Thyroid gland (tissue), 4 donors: ENCODE measurements around the gene CIB2. TPM values are rescaled to one million over a fixed set of nuclear protein-coding genes. Genes with fewer than 3 reads are reported as not detected.
A peak's percentile ranks its signal among the peaks of the same experiment; 100 is the strongest.

Experiments
- DNase-seq, 2 donors: peaks; one replicate each; pipeline ENCODE4 v3.0.0-alpha.2; 2019
- H3K27ac ChIP-seq, 3 donors: fragments of 200-600 bp; sonication (generic); 1 replicate in 2 of 3; 2 replicates in 1 of 3; pipeline ENCODE4 v1.5.1; 2016 to 2019; ENCODE audit warnings: mild to moderate bottlenecking in 1 of 3, moderate library complexity in 1 of 3
- H3K27me3 ChIP-seq: fragments of 200-600 bp; sonication (generic); one replicate; pipeline ENCODE4 v1.5.1; 2019
- H3K36me3 ChIP-seq, 2 donors: fragments of 200-600 bp; sonication (generic); one replicate each; pipeline ENCODE4 v1.5.1; 2016 to 2019
- H3K4me1 ChIP-seq, 2 donors: fragments of 200-600 bp; sonication (generic); one replicate each; pipeline ENCODE4 v1.5.1; 2017 to 2019
- H3K4me3 ChIP-seq, 3 donors: fragments of 200-600 bp; sonication (generic); replicated peaks in 1 of 3; 1 replicate in 2 of 3; 2 replicates in 1 of 3; pipeline ENCODE4 v1.5.1; 2016; ENCODE audit warnings: mild to moderate bottlenecking in 1 of 3
- H3K9me3 ChIP-seq: fragments of 200-600 bp; sonication (generic); one replicate; pipeline ENCODE4 v1.5.1; 2017
- POLR2A ChIP-seq, 2 donors: fragments of 450-650 bp; IDR thresholded peaks; one replicate each; pipeline ENCODE4 v1.6.1; 2017; ENCODE audit warnings: antibody characterized with exemption in 2 of 2, mild to moderate bottlenecking in 2 of 2, moderate library complexity in 1 of 2
- WGBS, 2 donors: methylation state at CpG; one replicate each; pipeline ENCODE4 v1.1.5; 2017; 5-methylcytosine and 5-hydroxymethylcytosine counted together
- intact Hi-C: fragments of 100-400 bp; cut with DNase I; formaldehyde crosslinking; loops from one replicate; pipeline ENCODE4 v1.15.1; 2023
- total RNA-seq, 4 donors: library from RNA; depleted of rRNA; stranded (reverse); fragments of >200 nt; gene quantifications; one replicate each; pipeline ENCODE4 v1.2.3, GENCODE V29; 2016
- TF ChIP-seq, protein P1 (sequence below), 6 experiments: fragments of 200-600 bp in 3 of 6; fragments of 450-650 bp in 3 of 6; sonication (generic) in 3 of 6; IDR thresholded peaks; one replicate each; pipeline ENCODE4 v1.5.1; 2016 to 2019; ENCODE audit warnings: antibody characterized with exemption in 6 of 6, mild to moderate bottlenecking in 2 of 6, inconsistent platforms in 1 of 6, moderate library complexity in 1 of 6

CIB2 gene
- 1 to 10 TPM; 4.1 to 7.5 (median 4.9) TPM for total RNA-seq

DNA sequence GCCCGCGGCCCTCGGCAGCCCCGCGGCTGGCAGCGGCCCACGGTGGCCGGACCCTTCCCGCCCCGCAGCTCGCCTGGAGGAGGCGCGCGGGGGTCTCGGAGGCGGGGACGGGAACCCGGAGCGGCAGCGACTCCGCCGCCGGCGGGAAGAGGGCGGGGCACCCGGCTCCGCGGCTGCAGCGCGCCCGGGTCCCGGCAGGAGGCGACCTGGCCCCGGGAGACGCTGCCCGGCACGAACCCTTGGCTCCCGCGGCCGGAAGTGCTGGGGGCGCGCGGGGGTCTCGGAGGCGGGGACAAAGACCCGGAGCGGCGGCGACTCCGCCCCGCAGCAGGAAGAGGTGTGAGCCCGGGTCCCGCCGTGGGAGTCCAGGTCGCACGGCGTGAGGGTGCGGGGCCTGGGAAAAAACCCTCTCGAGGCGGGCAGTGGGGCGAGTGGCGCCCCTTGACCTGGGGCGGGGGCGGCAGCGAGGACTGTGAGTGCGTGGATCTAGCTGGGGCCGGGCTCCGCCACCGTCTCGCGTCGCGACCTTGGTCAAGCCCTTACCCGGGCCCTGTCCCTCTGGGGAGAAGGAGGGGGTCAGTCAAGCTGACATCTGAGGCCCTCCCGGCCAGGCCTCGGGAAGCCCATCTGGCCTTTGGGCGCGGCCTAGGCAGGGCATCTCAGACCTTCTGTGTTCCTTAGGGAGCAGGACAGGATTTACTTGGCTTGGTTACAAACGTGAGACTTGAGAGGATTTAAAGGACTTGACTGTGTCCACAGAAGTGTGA lies at the start of gene CIB2:
Gene CIB2 (minus strand): TSS at position 151 of the 767 bp plus-strand sequence. CDS start 230 bp downstream, outside the sequence.
- H3K27me3 ChIP-seq, result no peaks in the 10 kb centered on the region
- WGBS, 2 donors, result 1 to 2% methylated on average over 20 to 31 of the region's 79 CpGs
- H3K4me1 ChIP-seq, result peaks cover 9 to 13% of the 10 kb centered on the region in 2 donors
- H3K36me3 ChIP-seq, result no peaks in the 10 kb centered on the region
- intact Hi-C loops, result loop anchor here (5.0 kb wide), 1 partner anchor 61 kb away; no protein-coding TSS in a partner anchor
- TF ChIP-seq POLR2A (IDR thresholded peaks at IDR 0.05), result peak in 1 of 2 donors; percentile 33
- TF ChIP-seq, protein P1, sequence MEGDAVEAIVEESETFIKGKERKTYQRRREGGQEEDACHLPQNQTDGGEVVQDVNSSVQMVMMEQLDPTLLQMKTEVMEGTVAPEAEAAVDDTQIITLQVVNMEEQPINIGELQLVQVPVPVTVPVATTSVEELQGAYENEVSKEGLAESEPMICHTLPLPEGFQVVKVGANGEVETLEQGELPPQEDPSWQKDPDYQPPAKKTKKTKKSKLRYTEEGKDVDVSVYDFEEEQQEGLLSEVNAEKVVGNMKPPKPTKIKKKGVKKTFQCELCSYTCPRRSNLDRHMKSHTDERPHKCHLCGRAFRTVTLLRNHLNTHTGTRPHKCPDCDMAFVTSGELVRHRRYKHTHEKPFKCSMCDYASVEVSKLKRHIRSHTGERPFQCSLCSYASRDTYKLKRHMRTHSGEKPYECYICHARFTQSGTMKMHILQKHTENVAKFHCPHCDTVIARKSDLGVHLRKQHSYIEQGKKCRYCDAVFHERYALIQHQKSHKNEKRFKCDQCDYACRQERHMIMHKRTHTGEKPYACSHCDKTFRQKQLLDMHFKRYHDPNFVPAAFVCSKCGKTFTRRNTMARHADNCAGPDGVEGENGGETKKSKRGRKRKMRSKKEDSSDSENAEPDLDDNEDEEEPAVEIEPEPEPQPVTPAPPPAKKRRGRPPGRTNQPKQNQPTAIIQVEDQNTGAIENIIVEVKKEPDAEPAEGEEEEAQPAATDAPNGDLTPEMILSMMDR (IDR thresholded peaks at IDR 0.05), result peak in 5 of 6 experiments; percentile 44 to 97 (median 81)
- peak within 1 kb of the TSS; percentile 72 to 77 (median 72) for H3K27ac ChIP-seq
- DNase-seq, result peak; percentile 61 to 72
- H3K4me3 ChIP-seq, result peak within 1 kb of the TSS; percentile 68 to 75 (median 72)
- no peaks in the 10 kb centered on the region for H3K9me3 ChIP-seq

DNA sequence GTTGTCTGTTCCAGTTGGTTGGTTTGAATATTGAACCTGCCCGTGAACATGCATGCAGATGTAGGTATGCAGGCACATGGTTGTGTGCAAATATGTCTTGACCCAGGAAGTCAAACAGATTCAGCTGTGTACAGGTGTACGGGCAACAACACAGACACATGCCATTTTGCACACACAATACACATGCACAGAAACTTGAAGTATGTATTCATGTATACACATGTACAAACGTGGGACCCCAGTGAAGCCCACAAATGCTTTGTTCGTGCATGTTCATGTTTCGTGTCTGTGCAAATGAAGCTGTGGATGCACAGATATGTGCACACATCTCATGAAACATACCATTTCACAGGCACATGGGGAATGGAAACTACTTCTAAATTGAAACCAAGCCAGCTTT lies 48.7 kb upstream of the CIB2 start:
- DNase-seq, result no peak
- H3K4me1 ChIP-seq, result no peaks in the 10 kb centered on the region
- TF ChIP-seq, protein P1 (IDR thresholded peaks at IDR 0.05), result no peak
- TF ChIP-seq POLR2A (IDR thresholded peaks at IDR 0.05), result no peak
- 84% methylated on average over 5 of the region's 5 CpGs for WGBS, 2 donors
- intact Hi-C loops, result no loop called here
- H3K36me3 ChIP-seq, result no peaks in the 10 kb centered on the region
- no peak overlapping the region for H3K4me3 ChIP-seq
- H3K27me3 ChIP-seq, result no peaks in the 10 kb centered on the region
- H3K9me3 ChIP-seq, result no peaks in the 10 kb centered on the region
- no peak overlapping the region for H3K27ac ChIP-seq

DNA sequence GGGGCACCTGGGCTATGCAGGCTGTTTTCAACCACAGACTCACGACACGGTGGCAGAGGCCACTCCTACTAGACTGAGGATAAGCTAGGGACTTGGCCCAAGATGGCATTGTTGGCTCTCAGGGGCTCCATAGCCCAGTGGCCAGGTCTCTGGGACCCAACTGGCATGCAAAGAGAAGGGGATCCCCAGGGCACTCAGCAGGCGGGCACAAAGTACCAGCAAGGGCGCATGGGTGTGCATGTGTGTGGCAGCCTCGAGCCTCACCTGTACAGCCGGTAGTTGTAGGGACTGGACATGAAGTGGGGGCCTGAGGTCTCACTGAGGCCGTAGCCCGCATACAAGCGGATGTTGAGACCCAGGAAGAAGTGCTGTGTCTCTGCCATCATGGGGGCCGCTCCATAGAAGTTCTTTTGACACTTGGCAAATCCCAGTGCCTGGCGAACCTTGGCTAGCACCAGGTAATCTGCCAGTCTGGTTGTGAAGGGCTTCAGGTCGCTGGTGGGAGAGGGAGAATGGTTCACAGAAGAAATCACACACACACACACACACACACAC lies 48.1 kb upstream of the CIB2 start:
- TF ChIP-seq POLR2A (IDR thresholded peaks at IDR 0.05), result no peak
- TF ChIP-seq, protein P1 (IDR thresholded peaks at IDR 0.05), result no peak

DNA sequence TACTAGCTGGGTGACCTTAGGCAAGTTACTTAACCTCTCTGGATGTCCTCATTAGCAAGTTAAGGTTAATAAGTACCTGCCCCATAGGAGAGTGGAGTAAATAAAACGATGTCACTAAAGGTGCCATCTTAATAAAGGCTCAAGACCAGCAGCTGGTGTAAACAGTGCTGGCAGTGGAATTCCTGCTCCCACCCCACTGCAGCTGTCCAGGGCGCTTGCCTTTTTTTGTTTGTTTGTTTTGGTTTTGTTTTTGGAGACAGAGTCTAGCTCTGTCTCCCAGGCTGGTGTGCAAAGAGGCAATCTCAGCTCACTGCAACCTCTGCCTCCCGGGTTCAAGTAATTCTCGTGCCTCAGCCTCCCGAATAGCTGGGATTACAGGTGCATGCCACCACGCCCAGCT lies 46.8 kb upstream of the CIB2 start:
- no peaks in the 10 kb centered on the region for H3K27me3 ChIP-seq
- intact Hi-C loops, result no loop called here
- H3K4me3 ChIP-seq, result no peak overlapping the region
- no peak for DNase-seq
- no peak for TF ChIP-seq POLR2A (IDR thresholded peaks at IDR 0.05)
- TF ChIP-seq, protein P1 (IDR thresholded peaks at IDR 0.05), result no peak
- no peaks in the 10 kb centered on the region for H3K4me1 ChIP-seq
- WGBS, 2 donors, result 88 to 90% methylated on average over 6 of the region's 6 CpGs
- H3K27ac ChIP-seq, result no peak overlapping the region
- H3K9me3 ChIP-seq, result no peaks in the 10 kb centered on the region
- H3K36me3 ChIP-seq, result no peaks in the 10 kb centered on the region

More for the DNA sequence above, 48.1 kb upstream of the CIB2 start:
- no peaks in the 10 kb centered on the region for H3K9me3 ChIP-seq
- intact Hi-C loops, result no loop called here
- H3K27ac ChIP-seq, result no peak overlapping the region
- no peaks in the 10 kb centered on the region for H3K36me3 ChIP-seq
- no peak for DNase-seq
- H3K27me3 ChIP-seq, result no peaks in the 10 kb centered on the region
- WGBS, 2 donors, result 82 to 90% methylated on average over 9 to 11 of the region's 12 CpGs
- no peaks in the 10 kb centered on the region for H3K4me1 ChIP-seq
- no peak overlapping the region for H3K4me3 ChIP-seq

DNA sequence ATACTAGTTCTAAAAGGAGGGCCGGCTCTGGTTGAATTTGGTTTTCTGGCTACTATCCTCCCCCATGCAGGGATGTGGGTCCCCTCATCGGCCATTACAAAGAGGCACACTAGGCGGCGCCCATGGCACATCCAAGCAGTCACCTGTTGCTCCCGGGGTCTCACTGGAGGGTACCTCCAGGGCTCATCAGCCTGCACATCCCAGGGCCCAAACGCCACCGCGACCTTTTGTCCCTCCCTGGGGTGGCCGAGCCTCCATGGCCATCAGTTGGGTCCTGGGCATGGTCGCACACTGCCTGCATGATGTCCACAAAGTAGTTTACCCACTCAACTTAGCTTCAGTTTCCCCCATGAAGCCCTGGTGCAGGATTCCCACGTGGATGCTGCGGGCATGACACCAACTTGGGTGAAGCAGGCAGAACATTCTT lies 46.2 kb upstream of the CIB2 start:
- no peak for TF ChIP-seq POLR2A (IDR thresholded peaks at IDR 0.05)
- TF ChIP-seq, protein P1 (IDR thresholded peaks at IDR 0.05), result peak in 5 of 6 experiments; percentile 17 to 52 (median 38)
- no peaks in the 10 kb centered on the region for H3K4me1 ChIP-seq
- H3K9me3 ChIP-seq, result no peaks in the 10 kb centered on the region
- no peaks in the 10 kb centered on the region for H3K27me3 ChIP-seq
- H3K4me3 ChIP-seq, result no peak overlapping the region
- peak; percentile 22 to 35 for DNase-seq
- H3K27ac ChIP-seq, result no peak overlapping the region
- 17 to 37% methylated on average over 11 to 12 of the region's 12 CpGs for WGBS, 2 donors
- intact Hi-C loops, result no loop called here
- H3K36me3 ChIP-seq, result peaks cover 0 to under 1% of the 10 kb centered on the region in 2 donors
